Measurements from ENCODE around the gene DPYSL5. TPM values are rescaled to one million over a fixed set of nuclear protein-coding genes. Genes with fewer than 3 reads are reported as not detected.

DPYSL5 gene
- total and polyA plus RNA-seq, 4 donors = not detected

GRCh38 chr2:26820932-26821331 is 27.0 kb upstream of the DPYSL5 start:
- no peak overlapping the region for H3K4me3 ChIP-seq (ENCODE audit: low read depth in 1 of 3, low read length in 3 of 3)
- no peak overlapping the region for H3K9ac ChIP-seq (ENCODE audit: low read depth in 1 of 2, low read length in 2 of 2)
- DNase-seq (ENCODE audit: low spot score) = no peak
- no peak overlapping the region for H3K27ac ChIP-seq (ENCODE audit: low read depth in 1 of 2, low read length in 2 of 2)
- WGBS = 81% methylated on average over 7 of the region's 7 CpGs
- H3K36me3 ChIP-seq (ENCODE audit: control insufficient read depth in 4 of 4, insufficient read depth in 3 of 4, low read depth in 1 of 4, low read length in 3 of 4) = no peaks in the 10 kb centered on the region
- no peak for TF ChIP-seq NR2F2 (IDR thresholded peaks at IDR 0.05)
- no peak for TF ChIP-seq YY1 (IDR thresholded peaks at IDR 0.05)
- no peak for TF ChIP-seq REST (IDR thresholded peaks at IDR 0.05)
- H3K9me3 ChIP-seq (ENCODE audit: control insufficient read depth in 4 of 4, low read length in 3 of 4) = no peaks in the 10 kb centered on the region
- H3K4me1 ChIP-seq (ENCODE audit: control insufficient read depth in 4 of 4, insufficient read depth in 4 of 4, low read length in 3 of 4) = no peaks in the 10 kb centered on the region
- peaks cover 0 to 4% (median 0%) of the 10 kb centered on the region in 4 donors for H3K27me3 ChIP-seq (ENCODE audit: control insufficient read depth in 4 of 4, insufficient read depth in 4 of 4, low read length in 3 of 4)

- Histone ChIP-seq H3K27ac (ENCODE audit: low read depth in 1 of 2, low read length in 2 of 2) (no peak overlapping the region), H3K36me3 (ENCODE audit: control insufficient read depth in 4 of 4, insufficient read depth in 3 of 4, low read depth in 1 of 4, low read length in 3 of 4) (no peaks in the 10 kb centered on the region), H3K4me1 (ENCODE audit: control insufficient read depth in 4 of 4, insufficient read depth in 4 of 4, low read length in 3 of 4) (no peaks in the 10 kb centered on the region), H3K4me3 (ENCODE audit: low read depth in 1 of 3, low read length in 3 of 3) (no peak overlapping the region), H3K9ac (ENCODE audit: low read depth in 1 of 2, low read length in 2 of 2) (no peak overlapping the region), H3K27me3 (ENCODE audit: control insufficient read depth in 4 of 4, insufficient read depth in 4 of 4, low read length in 3 of 4) (no peaks in the 10 kb centered on the region), H3K9me3 (ENCODE audit: control insufficient read depth in 4 of 4, low read length in 3 of 4) (no peaks in the 10 kb centered on the region)
- TF ChIP-seq REST (IDR thresholded peaks at IDR 0.05) (no peak), ZBTB33 (IDR thresholded peaks at IDR 0.05) (no peak), HNF4A (conservative IDR thresholded peaks at IDR 0.05) (no peak), JUND (IDR thresholded peaks at IDR 0.05) (no peak), RAD21 (IDR thresholded peaks at IDR 0.05) (no peak), GABPA (IDR thresholded peaks at IDR 0.05 in 1 of 2, conservative IDR thresholded peaks at IDR 0.05 in 1 of 2) (no peak)
- WGBS = 89% methylated on average over 6 of the region's 6 CpGs
- DNase-seq (ENCODE audit: low spot score) = no peak
Measured at GRCh38 chr2:26822877-26823276, 25.1 kb upstream of the DPYSL5 start.

Measured in liver (tissue), 9 donors.